HL-60/S4 (cell line): ENCODE data around the gene HBE1.
"Not testable (repeated sequence)": the region's sequence is repeated elsewhere in the genome, so short reads cannot be mapped to it uniquely, and the experiment has no call there.

ENCODE experiments used
- in situ Hi-C: fragments of 300-500 bp; cut with MboI; formaldehyde crosslinking; loops from 2 replicates; pipeline ENCODE4 v1.14.3; 2022; ENCODE audit warnings: low sequenced_read_pairs

Gene HBE1

DNA sequence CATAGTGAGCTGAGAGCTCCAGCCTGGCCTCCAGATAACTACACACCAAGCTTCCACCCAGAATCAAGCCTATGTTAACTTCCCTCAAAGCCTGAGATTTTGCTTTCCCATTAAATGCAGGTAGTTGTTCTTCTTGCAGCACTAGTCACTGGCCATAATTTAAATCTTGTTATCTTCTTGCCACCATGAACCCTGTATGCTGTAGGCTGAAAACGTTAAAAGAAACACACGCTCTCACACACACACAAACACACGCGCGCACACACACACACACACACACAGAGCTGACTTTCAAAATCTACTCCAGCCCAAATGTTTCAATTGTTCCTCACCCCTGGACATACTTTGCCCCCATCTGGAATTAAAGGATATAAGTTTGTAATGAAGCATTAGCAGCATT, 16.3 kb downstream of the HBE1 start:
- in situ Hi-C loops = not testable (repeated sequence)

DNA sequence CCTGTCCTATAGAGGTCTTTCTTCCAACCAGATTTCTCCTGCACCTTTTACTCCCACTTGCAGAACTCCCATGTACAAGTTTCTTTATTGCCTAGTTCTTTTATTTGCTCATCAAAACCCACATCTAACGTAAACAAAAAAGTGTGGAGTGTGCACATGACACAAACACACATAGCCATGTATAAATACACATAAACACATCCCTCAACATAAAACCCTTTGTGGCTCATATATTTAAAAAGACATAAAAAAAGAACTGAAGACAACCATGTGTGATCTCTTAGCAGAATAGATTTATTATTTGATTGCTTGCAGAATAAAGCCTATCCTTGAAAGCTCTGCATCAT, 16.9 kb downstream of the HBE1 start:
- in situ Hi-C loops = no loop called here

DNA sequence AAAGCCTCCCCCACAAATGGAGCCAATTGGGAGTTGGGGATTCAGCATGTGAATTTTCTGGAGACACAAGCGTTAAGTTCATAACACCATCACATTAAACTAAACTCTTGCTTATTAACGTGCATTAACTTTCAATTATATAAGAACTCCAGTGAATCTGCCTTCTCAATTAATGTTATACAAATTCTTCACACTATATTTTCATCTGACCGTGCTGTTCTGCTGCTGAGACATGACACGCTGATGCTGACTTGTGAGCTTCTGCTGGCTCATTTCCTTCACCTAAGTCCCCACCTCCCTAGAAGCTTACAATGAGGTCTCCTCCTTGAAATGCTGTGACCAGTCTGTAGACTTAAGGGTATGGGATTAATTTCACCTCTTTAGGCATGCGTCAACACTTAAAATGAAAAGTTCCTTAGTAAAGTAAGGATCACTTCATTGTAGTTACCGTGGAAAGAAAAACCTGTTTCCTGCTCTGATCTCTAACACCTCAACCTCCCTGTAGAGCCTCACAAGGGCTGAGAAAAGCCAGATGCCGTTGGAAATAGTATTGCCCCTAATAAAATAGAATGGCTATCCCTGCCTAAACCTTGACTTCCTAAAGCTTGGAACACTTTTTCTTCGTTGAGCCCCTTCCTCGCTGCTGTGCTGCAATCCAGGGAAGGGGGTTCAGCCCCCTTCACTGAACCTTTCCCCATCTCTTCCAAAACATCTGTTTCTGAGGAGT, 17.4 kb downstream of the HBE1 start:
- in situ Hi-C loops = no loop called here

DNA sequence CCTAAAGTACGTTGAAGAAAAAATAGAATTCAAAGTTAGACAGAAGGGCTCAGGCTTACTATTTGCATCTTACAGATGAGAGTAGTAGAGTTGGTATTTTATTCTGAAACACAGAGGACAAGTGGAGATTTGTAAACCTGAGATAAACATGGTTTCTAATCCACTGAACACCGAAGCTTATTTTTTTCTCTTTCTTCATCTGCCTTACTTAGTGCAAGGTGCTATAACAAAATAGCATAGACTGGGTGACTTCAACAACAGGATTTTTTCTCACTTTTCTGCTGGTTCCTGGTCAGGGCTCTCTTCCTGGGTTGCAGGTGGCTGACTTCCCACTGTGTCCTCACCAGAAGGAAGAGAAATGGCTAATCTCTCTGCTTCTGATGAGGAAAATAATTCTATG, 18.0 kb downstream of the HBE1 start:
- in situ Hi-C loops = no loop called here

GRCh38 chr11:5250543-5251204, 19.1 kb downstream of the HBE1 start:
- in situ Hi-C loops = no loop called here

GRCh38 chr11:5249807-5250396, 19.8 kb downstream of the HBE1 start, which contains the start of gene HBG1:
Gene HBG1 (minus strand): TSS chr11:5249857. CDS start chr11:5249804, 53 bp downstream.
- in situ Hi-C loops = not testable (repeated sequence)

GRCh38 chr11:5248498-5248897, 21.2 kb downstream of the HBE1 start:
- in situ Hi-C loops = not testable (repeated sequence)

DNA sequence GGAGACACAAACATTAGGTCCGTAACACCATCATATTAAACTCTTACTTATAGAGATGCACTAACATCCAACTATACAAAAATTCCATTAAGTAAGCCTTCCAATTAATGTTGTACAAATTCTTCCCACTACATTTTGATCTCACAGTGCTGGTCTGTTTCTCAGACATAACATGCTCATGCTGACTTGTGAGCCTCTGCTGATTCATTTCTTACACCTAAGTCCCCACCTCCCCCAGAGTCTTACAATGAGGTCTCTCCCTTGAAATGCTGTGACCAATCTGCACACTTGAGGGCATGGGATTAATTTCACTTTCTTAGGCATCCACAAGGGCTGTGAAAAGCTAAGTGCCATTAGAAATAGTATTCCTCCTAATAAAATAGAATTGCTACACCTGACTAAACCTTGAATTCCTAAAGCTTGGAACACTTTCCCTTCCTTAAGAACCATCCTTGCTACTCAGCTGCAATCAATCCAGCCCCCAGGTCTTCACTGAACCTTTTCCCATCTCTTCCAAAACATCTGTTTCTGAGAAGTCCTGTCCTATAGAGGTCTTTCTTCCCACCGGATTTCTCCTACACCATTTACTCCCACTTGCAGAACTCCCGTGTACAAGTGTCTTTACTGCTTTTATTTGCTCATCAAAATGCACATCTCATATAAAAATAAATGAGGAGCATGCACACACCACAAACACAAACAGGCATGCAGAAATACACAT, 22.1 kb downstream of the HBE1 start:
- in situ Hi-C loops = no loop called here

DNA sequence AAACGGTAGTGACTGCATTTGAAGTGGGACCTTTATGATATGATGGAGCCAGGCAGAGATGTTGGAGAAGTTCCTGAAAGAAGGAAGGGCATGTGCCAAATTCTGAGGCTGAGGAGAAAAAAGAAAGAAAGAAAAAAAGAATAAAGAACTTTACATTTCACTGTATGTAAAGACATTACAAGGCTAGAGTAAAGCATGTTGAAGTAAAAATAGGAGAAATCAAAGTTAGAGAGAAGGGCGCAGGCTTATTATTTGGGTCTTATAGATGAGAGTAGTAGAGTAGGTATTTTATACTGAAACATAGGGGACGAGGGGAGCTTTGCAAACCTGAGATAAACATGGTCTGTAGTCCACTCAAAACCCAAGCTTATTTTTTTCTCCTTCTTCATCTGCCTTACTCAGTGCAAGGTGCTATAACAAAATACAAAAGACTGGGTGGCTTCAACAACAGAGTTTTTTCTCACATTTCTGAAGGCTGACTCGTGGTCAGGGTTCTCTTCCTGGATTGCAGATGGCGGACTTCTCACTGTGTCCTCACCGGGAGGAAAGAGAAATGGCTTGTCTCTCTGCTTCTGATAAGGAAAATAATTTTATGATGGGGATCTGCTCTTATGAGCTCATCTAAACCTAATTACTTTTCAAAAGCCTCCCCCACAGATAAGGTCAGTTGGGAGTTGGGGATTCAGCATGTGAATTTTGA, 22.8 kb downstream of the HBE1 start:
- in situ Hi-C loops = no loop called here

DNA sequence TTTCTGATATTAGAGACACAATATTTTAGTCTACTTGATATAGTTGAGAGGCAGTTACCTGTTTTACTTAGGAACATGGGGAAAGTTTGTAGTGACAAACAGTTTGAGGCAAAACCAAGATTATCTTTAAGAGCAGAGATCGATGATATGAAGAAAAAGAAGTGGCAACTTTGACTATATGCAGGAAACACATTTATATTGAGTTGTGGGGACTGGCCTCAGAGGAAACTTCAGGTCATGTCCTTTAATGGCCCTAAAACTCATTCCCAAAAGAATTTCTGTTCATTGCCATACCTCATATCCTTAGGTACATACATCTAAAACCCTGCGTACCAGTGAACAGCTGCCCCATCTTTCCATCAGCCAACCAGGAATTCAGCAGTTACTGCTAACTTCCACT, 24.6 kb downstream of the HBE1 start:
- in situ Hi-C loops = no loop called here

DNA sequence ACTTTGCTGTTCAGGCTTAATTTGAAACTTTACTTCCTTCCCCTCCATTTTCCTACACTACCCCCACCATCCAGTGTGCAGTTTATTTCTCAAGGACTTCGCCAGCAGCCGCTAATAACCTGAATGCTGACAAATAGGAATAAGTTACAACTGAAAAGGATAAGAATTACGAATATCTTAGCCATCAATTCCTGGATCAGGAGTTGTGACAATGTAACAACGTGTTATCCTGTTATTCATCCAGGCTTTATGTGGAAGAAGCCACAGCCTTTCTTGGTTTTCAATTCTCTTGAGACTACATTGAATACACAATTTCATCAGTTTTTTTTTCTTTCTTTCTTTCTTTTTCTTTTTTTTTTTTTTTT, 25.9 kb downstream of the HBE1 start:
- in situ Hi-C loops = no loop called here

- in situ Hi-C loops = no loop called here
Observed at GRCh38 chr11:5242933-5243815, 26.6 kb downstream of the HBE1 start.

DNA sequence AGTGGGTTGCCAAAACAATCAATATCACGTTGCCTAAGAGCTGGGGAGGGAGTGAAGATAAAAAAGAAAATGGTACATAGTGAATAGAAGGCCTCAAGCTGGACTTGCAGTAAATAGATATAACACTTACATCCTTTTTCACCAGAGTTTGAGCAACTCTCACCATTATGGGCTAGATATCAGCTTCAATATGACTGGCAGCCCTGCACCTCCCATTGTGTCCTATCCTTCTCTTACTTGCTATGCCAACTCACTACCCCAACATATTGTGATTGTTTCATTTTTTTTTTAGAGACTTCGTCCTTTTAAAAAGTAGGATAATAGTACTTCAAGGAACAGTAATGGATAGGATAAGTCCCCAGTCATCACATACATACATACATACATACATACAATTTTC, 27.5 kb downstream of the HBE1 start:
- in situ Hi-C loops = no loop called here

DNA sequence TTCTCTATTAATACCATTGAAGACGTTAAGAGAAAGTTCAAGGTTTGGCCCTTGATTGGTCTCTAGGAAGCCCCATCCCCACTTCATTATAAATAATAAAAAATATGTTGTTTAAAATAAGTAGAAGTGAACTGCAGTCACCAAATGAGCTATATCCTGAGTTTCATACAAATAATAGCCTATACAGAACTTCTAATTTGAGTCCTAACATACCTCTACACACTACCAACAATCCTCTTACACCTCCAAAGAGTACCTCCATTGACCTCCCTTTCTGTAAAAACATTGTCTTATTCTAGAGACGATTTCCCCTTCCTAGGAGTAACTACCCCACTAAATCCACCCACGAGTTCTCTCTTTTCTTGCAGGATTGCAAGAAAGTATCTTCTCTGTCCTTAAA, 28.3 kb downstream of the HBE1 start:
- in situ Hi-C loops = no loop called here

GRCh38 chr11:5240458-5240857, 29.3 kb downstream of the HBE1 start:
- in situ Hi-C loops = no loop called here

DNA sequence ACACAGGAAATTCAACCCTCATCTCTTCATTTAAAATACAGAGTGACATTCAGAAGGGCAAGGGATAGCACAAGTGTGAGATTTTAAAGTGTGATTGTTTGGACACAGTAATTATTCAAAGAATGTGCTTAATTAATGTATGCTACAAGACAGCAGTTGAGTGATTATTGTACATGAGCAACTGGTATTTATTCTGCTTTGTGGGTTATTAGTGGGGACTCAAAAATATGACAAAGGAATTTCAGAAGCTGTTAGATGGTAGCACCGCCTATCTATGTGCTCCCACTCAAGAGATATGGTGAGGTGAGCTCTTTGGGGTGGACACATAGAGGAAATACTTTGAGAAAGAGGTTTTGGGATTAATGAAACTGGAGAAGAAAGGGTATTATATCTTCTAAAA, 29.7 kb downstream of the HBE1 start:
- in situ Hi-C loops = no loop called here

- in situ Hi-C loops = no loop called here
Observed at GRCh38 chr11:5239046-5239445, 30.7 kb downstream of the HBE1 start.

- in situ Hi-C loops = no loop called here
Observed at GRCh38 chr11:5238486-5238885, 31.3 kb downstream of the HBE1 start.

DNA sequence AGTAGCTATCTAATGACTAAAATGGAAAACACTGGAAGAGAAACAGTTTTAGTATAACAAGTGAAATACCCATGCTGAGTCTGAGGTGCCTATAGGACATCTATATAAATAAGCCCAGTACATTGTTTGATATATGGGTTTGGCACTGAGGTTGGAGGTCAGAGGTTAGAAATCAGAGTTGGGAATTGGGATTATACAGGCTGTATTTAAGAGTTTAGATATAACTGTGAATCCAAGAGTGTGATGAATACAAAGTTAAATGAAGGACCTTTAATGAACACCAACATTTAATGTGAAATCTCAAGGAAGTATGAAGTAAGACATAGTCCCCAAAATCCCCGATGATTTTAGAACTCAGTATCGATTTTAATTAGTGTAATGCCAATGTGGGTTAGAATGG, 32.3 kb downstream of the HBE1 start:
- in situ Hi-C loops = no loop called here
